ENCODE measurements around the gene C1orf122. TPM values are rescaled to one million over a fixed set of nuclear protein-coding genes. Genes with fewer than 3 reads are reported as not detected.

Gene C1orf122
- polyA plus RNA-seq, 3 donors, result 15.5 to 29.5 (median 22.9) TPM

DNA sequence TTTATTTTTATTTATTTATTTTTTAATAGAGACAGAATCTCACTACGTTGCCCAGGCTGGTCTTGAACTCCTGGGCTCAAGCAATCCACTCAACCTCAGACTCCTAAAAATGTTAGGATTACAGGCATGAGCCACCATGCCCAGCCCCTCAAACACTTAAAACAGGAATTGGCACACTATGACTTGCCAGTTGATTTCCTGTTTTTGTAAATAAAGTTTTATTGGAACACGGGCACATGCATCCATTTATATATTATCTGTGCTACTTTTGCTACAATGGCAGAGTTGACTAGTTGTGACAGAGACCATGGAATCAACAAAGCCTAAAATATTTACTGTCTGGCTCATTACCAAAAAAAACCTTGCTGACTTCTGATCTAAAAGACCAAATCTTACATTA is 16.4 kb downstream of the C1orf122 start:
- Mint-ChIP-seq H3K9me3 (no peaks in the 10 kb centered on the region), H3K36me3 (peaks cover 62 to 84% of the 10 kb centered on the region in 2 donors), H3K4me1 (peaks cover 37% of the 10 kb centered on the region), H3K27me3 (ENCODE audit: low read depth in 3 of 3) (peaks cover 0 to 1% (median 0%) of the 10 kb centered on the region in 3 donors), H3K4me3 (no peak overlapping the region), H3K27ac (peak overlapping the region in 3 of 7 donors; percentile 30 to 57 (median 55))
- Histone ChIP-seq H4K20me1 (ENCODE audit: insufficient read depth, low read length) (peaks cover 30% of the 10 kb centered on the region), H3K9ac (ENCODE audit: insufficient read depth, low read length, poor library complexity, severe bottlenecking) (no peak overlapping the region), H3K36me3 (replicated peaks in 1 of 2; ENCODE audit: control insufficient read depth in 1 of 2, insufficient read depth in 2 of 2, low read length in 2 of 2) (peaks cover 58 to 75% of the 10 kb centered on the region in 2 donors), H3K9me3 (replicated peaks in 1 of 2; ENCODE audit: control insufficient read depth in 1 of 2, insufficient read depth in 1 of 2, low read length in 2 of 2) (no peaks in the 10 kb centered on the region), H3K4me3 (replicated peaks in 1 of 3; ENCODE audit: low read depth in 2 of 3, low read length in 3 of 3) (no peak overlapping the region), H2AFZ (ENCODE audit: insufficient read depth, low read depth, low read length, poor library complexity, severe bottlenecking) (no peak overlapping the region), H3K27ac (ENCODE audit: low read depth in 1 of 2, low read length in 2 of 2) (peak overlapping the region in 1 of 2 donors; percentile 78), H3K79me2 (ENCODE audit: insufficient read depth, low read length) (peaks cover 51% of the 10 kb centered on the region), H3K27me3 (ENCODE audit: control insufficient read depth in 2 of 2, insufficient read depth in 2 of 2, low read length in 2 of 2) (no peaks in the 10 kb centered on the region), H3K4me1 (ENCODE audit: control insufficient read depth in 1 of 2, insufficient read depth in 2 of 2, low read length in 2 of 2) (peaks cover 24 to 35% of the 10 kb centered on the region in 2 donors), H3K4me2 (replicated peaks; ENCODE audit: extremely low read depth, low read length, poor library complexity, severe bottlenecking) (no peak overlapping the region)
- no peak for DNase-seq
- no CpG with 5 or more reads among the region's 2 CpGs for WGBS (ENCODE audit: insufficient coverage)
- intact Hi-C loops (cut with micrococcal nuclease), result no loop called here
- TF ChIP-seq, protein P1, sequence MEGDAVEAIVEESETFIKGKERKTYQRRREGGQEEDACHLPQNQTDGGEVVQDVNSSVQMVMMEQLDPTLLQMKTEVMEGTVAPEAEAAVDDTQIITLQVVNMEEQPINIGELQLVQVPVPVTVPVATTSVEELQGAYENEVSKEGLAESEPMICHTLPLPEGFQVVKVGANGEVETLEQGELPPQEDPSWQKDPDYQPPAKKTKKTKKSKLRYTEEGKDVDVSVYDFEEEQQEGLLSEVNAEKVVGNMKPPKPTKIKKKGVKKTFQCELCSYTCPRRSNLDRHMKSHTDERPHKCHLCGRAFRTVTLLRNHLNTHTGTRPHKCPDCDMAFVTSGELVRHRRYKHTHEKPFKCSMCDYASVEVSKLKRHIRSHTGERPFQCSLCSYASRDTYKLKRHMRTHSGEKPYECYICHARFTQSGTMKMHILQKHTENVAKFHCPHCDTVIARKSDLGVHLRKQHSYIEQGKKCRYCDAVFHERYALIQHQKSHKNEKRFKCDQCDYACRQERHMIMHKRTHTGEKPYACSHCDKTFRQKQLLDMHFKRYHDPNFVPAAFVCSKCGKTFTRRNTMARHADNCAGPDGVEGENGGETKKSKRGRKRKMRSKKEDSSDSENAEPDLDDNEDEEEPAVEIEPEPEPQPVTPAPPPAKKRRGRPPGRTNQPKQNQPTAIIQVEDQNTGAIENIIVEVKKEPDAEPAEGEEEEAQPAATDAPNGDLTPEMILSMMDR (IDR thresholded peaks at IDR 0.05), result no peak

DNA sequence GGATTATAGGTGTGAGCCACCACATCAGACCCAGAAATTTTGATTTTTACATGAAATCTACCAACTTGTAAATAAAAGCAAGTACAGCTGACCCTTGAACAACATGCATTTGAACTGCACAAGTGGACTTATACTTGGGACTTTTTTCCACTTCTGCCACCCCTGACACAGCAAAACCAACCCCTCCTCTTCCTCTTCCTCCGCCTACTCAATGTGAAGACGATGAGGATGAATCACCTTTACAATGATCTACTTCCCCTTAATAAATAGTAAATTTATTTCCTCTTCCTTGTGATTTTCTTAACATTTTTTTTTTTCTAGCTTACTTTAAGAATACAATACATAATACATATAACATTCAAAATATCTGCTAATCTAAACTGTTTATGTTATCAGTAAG is 17.9 kb downstream of the C1orf122 start:
- WGBS (ENCODE audit: insufficient coverage), result 0% methylated on average over 1 of the region's 2 CpGs
- Histone ChIP-seq H4K20me1 (ENCODE audit: insufficient read depth, low read length) (peaks cover 35% of the 10 kb centered on the region), H3K4me2 (replicated peaks; ENCODE audit: extremely low read depth, low read length, poor library complexity, severe bottlenecking) (peak overlapping the region; percentile 17), H2AFZ (ENCODE audit: insufficient read depth, low read depth, low read length, poor library complexity, severe bottlenecking) (no peak overlapping the region), H3K79me2 (ENCODE audit: insufficient read depth, low read length) (peaks cover 53% of the 10 kb centered on the region), H3K9ac (ENCODE audit: insufficient read depth, low read length, poor library complexity, severe bottlenecking) (no peak overlapping the region), H3K9me3 (replicated peaks in 1 of 2; ENCODE audit: control insufficient read depth in 1 of 2, insufficient read depth in 1 of 2, low read length in 2 of 2) (no peaks in the 10 kb centered on the region), H3K27me3 (ENCODE audit: control insufficient read depth in 2 of 2, insufficient read depth in 2 of 2, low read length in 2 of 2) (no peaks in the 10 kb centered on the region), H3K4me3 (replicated peaks in 1 of 3; ENCODE audit: low read depth in 2 of 3, low read length in 3 of 3) (peak overlapping the region in 1 of 3 experiments; percentile 35), H3K4me1 (ENCODE audit: control insufficient read depth in 1 of 2, insufficient read depth in 2 of 2, low read length in 2 of 2) (peaks cover 18 to 25% of the 10 kb centered on the region in 2 donors), H3K36me3 (replicated peaks in 1 of 2; ENCODE audit: control insufficient read depth in 1 of 2, insufficient read depth in 2 of 2, low read length in 2 of 2) (peaks cover 54 to 76% of the 10 kb centered on the region in 2 donors), H3K27ac (ENCODE audit: low read depth in 1 of 2, low read length in 2 of 2) (peak overlapping the region; percentile 73 to 78)
- Mint-ChIP-seq H3K4me3 (peak overlapping the region in 1 of 2 donors; percentile 60), H3K27me3 (ENCODE audit: low read depth in 3 of 3) (no peaks in the 10 kb centered on the region), H3K9me3 (no peaks in the 10 kb centered on the region), H3K4me1 (peaks cover 29% of the 10 kb centered on the region), H3K36me3 (peaks cover 63 to 85% of the 10 kb centered on the region in 2 donors), H3K27ac (peak overlapping the region; percentile 85 to 95 (median 92))
- intact Hi-C loops (cut with micrococcal nuclease), result no loop called here
- TF ChIP-seq, protein P1 (IDR thresholded peaks at IDR 0.05), result no peak
- peak; percentile 64 to 93 (median 72) for DNase-seq
